ENCODE measurements around the gene PFDN6. TPM values are rescaled to one million over a fixed set of nuclear protein-coding genes. Genes with fewer than 3 reads are reported as not detected.

Gene PFDN6
- total and polyA plus RNA-seq, 9 of the 15 experiments (the other 6 are each of a cell fraction or from before 2014, with no cell fraction given), result 6.8 to 475 (median 216) TPM

DNA sequence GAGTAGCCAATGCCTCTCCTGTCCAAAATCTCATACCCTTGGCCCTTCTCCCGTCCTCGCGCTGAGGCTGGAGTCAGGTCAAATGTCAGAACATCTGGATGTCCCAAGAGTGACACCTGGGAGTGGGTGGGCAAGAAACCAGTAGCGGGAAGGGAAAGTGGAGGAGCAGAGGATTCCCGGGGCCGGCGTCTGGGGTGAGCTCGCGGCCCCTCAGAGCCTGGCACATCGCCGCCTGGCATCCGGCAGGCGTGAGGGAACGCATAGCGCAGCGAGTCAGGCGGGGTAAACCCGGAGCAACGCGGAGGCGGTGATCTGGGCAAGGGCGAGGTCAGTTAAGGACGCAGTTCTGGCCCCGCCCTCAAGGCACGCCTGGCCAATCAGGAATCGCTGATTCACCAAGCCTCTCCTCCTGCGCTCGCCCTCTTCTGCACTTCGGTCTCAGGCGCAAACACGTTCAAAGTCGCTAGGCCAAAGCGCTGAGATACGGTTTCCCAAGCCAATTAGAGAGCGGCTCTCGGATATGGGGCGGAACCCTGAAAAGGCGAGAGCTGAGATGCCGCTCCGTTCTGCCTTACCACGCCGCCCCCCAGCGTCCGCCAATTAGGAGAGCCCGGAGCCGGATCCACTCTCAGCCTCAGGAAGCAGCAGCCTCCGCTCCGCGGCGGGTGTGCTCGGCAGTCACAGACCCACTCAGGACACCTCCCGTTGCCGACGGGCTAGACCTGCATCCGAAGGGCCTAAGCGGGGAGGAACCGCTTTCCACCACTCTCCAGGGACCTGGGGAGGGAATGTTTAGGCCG is 40.3 kb upstream of the PFDN6 start (continued):
- no peak for TF ChIP-seq RHOXF2B (CRISPR knock-in tag; conservative IDR thresholded peaks at IDR 0.05)
- TF ChIP-seq ELF1 (tag; IDR thresholded peaks at IDR 0.05), result no peak
- TF ChIP-seq ZNF584 (CRISPR knock-in tag; IDR thresholded peaks at IDR 0.05; ENCODE audit: low read depth), result no peak
- no peak for TF ChIP-seq DIDO1 (tag; IDR thresholded peaks at IDR 0.05; ENCODE audit: low read depth)
- TF ChIP-seq, protein P1, sequence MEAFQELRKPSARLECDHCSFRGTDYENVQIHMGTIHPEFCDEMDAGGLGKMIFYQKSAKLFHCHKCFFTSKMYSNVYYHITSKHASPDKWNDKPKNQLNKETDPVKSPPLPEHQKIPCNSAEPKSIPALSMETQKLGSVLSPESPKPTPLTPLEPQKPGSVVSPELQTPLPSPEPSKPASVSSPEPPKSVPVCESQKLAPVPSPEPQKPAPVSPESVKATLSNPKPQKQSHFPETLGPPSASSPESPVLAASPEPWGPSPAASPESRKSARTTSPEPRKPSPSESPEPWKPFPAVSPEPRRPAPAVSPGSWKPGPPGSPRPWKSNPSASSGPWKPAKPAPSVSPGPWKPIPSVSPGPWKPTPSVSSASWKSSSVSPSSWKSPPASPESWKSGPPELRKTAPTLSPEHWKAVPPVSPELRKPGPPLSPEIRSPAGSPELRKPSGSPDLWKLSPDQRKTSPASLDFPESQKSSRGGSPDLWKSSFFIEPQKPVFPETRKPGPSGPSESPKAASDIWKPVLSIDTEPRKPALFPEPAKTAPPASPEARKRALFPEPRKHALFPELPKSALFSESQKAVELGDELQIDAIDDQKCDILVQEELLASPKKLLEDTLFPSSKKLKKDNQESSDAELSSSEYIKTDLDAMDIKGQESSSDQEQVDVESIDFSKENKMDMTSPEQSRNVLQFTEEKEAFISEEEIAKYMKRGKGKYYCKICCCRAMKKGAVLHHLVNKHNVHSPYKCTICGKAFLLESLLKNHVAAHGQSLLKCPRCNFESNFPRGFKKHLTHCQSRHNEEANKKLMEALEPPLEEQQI (IDR thresholded peaks at IDR 0.05), result no peak
- no peak for TF ChIP-seq ZFPM2 (CRISPR knock-in tag; IDR thresholded peaks at IDR 0.05)
- peak; percentile 77 for TF ChIP-seq PHF20 (IDR thresholded peaks at IDR 0.05; ENCODE audit: partially characterized antibody)
- peak; percentile 31; the same call in 1 of the 2 replicates for TF ChIP-seq RNF2 (IDR thresholded peaks at IDR 0.05)
- peak; percentile 53 for TF ChIP-seq NCOR1 (IDR thresholded peaks at IDR 0.05)
- peak; percentile 73; the same call in 1 of the 2 replicates for TF ChIP-seq OTX1 (CRISPR knock-in tag; IDR thresholded peaks at IDR 0.05)
- peak; percentile 75 for TF ChIP-seq TAF7 (tag; IDR thresholded peaks at IDR 0.05)
- peak; percentile 78 for TF ChIP-seq MYC (IDR thresholded peaks at IDR 0.05; ENCODE audit: low read depth, low read length)
- TF ChIP-seq MYC (CRISPR knock-in tag; IDR thresholded peaks at IDR 0.05; ENCODE audit: borderline replicate concordance, low read depth), result no peak
- TF ChIP-seq PHB2 (IDR thresholded peaks at IDR 0.05; ENCODE audit: low read depth), result no peak
- TF ChIP-seq, protein P2, sequence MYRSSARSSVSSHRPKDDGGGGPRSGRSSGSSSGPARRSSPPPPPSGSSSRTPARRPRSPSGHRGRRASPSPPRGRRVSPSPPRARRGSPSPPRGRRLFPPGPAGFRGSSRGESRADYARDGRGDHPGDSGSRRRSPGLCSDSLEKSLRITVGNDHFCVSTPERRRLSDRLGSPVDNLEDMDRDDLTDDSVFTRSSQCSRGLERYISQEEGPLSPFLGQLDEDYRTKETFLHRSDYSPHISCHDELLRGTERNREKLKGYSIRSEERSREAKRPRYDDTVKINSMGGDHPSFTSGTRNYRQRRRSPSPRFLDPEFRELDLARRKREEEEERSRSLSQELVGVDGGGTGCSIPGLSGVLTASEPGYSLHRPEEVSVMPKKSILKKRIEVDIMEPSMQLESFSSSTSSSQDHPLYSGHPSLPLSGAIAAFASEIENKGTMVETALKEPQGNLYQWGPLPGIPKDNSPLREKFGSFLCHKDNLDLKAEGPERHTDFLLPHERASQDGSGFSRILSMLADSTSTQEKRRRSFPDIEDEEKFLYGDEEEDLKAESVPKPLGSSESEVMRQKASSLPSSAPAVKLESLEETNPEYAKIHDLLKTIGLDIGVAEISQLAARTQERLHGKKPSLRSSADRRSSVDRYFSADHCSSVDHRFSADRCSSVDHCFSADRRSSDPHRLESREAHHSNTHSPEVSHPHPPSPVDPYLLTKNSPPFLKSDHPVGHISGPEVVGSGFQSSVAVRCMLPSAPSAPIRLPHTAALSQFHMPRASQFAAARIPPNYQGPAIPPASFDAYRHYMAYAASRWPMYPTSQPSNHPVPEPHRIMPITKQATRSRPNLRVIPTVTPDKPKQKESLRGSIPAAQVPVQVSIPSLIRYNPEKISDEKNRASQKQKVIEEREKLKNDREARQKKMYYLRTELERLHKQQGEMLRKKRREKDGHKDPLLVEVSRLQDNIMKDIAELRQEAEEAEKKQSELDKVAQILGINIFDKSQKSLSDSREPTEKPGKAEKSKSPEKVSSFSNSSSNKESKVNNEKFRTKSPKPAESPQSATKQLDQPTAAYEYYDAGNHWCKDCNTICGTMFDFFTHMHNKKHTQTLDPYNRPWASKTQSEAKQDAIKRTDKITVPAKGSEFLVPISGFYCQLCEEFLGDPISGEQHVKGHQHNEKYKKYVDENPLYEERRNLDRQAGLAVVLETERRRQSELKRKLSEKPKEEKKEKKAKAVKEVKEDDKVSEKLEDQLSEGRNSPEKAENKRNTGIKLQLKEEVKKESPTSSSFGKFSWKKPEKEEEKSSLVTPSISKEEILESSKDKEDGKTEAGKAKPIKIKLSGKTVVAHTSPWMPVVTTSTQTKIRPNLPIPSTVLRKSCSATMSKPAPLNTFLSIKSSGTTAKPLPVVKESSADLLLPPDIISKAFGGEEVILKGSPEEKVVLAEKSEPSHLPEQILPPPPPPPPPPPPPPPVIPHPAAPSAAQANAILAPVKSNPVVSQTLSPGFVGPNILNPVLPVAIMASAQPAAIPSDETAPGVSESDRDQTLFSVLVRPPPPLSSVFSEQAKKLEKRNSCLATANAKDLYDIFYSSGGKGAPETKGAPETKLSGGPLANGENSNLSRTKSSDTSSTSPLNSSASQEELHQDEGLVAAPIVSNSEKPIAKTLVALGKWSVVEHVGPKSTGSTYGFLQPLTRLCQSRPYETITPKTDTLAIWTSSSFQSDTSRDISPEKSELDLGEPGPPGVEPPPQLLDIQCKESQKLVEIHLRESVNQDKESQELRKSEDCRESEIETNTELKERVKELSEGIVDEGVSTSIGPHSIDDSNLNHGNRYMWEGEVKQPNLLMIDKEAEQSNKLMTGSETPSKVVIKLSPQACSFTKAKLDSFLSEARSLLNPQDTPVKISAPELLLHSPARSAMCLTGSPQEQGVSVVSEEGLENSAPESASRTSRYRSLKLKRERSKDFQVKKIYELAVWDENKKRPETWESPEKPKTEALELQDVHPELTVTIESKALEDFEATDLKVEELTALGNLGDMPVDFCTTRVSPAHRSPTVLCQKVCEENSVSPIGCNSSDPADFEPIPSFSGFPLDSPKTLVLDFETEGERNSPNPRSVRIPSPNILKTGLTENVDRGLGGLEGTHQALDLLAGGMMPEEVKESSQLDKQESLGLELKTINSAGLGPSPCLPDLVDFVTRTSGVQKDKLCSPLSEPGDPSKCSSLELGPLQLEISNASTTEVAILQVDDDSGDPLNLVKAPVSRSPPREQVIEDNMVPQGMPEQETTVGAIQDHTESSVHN (IDR thresholded peaks at IDR 0.05; ENCODE audit: borderline replicate concordance in 1 of 2, low read depth in 1 of 2), result no peak
- TF ChIP-seq TAF9B (IDR thresholded peaks at IDR 0.05; ENCODE audit: partially characterized antibody), result no peak
- TF ChIP-seq POLR2H (tag; IDR thresholded peaks at IDR 0.05; ENCODE audit: low read depth), result peak; percentile 91
- no peak for TF ChIP-seq PRMT5 (CRISPR knock-in tag; IDR thresholded peaks at IDR 0.05)
- peak in 1 of 2 experiments; percentile 71; a peak in 2 of 4 replicates for TF ChIP-seq SRF (CRISPR knock-in tag; IDR thresholded peaks at IDR 0.05)

Measured in K562 (cell line).